ENCODE data around the gene NIN.

- no peak for TF ChIP-seq POLR2A (IDR thresholded peaks at IDR 0.05; ENCODE audit: low read length)
- TF ChIP-seq GATA1 (IDR thresholded peaks at IDR 0.05; ENCODE audit: low read depth, low read length) = no peak
Measured at GRCh38 chr14:50711043-50711442, 119.9 kb downstream of the NIN start.

Measured in erythroblast (primary cell).